Fibroblast of mammary gland (primary cell): ENCODE data around the gene DIP2C.

ENCODE experiments used
- DNase-seq: peaks from one replicate; pipeline ENCODE4 v3.0.0-alpha.2; 2010; ENCODE audit warnings: low read depth
- H3K4me3 ChIP-seq: 2 replicates; pipeline ENCODE4 v1.5.1; 2011; ENCODE audit warnings: low read depth, mild to moderate bottlenecking, low read length, moderate library complexity; ENCODE audit not compliant: control insufficient read depth
- CTCF ChIP-seq: conservative IDR thresholded peaks from 2 replicates; pipeline ENCODE4 v1.5.1; 2011; ENCODE audit warnings: low read depth, low read length, inconsistent platforms; ENCODE audit not compliant: control insufficient read depth, insufficient read depth

DIP2C gene

GRCh38 chr10:641149-642010 is 48.1 kb downstream of the DIP2C start:
- H3K4me3 ChIP-seq: no peak overlapping the region
- no peak for DNase-seq
- TF ChIP-seq CTCF: no peak

- H3K4me3 ChIP-seq: no peak overlapping the region
- no peak for DNase-seq
- no peak for TF ChIP-seq CTCF
Observed at GRCh38 chr10:640673-641045, 48.8 kb downstream of the DIP2C start.

GRCh38 chr10:639751-640672 is 49.5 kb downstream of the DIP2C start:
- no peak for TF ChIP-seq CTCF
- no peak for DNase-seq
- H3K4me3 ChIP-seq: no peak overlapping the region

- no peak for TF ChIP-seq CTCF
- no peak for DNase-seq
- H3K4me3 ChIP-seq: no peak overlapping the region
Observed at GRCh38 chr10:639001-639750, 50.3 kb downstream of the DIP2C start.

- TF ChIP-seq CTCF: no peak
- H3K4me3 ChIP-seq: no peak overlapping the region
- no peak for DNase-seq
Observed at GRCh38 chr10:637771-638195, 51.7 kb downstream of the DIP2C start.

GRCh38 chr10:637221-637620 is 52.2 kb downstream of the DIP2C start:
- TF ChIP-seq CTCF: no peak
- no peak overlapping the region for H3K4me3 ChIP-seq
- DNase-seq: no peak
